WTC11 (cell line): ENCODE measurements around the gene C1orf159.

Source experiments
- CTCF ChIP-seq: fragments of 200-600 bp; IDR thresholded peaks from 2 replicates; pipeline ENCODE4 v1.8.0; 2022; ENCODE audit warnings: antibody characterized with exemption
- E2F4 ChIP-seq: sonication (generic); formaldehyde crosslinking; IDR thresholded peaks from 2 replicates; pipeline ENCODE4 v1.8.1; 2022; ENCODE audit warnings: low read depth, mild to moderate bottlenecking, moderate library complexity, missing genetic modification reagents, borderline replicate concordance
- ESRRA ChIP-seq: sonication (generic); formaldehyde crosslinking; IDR thresholded peaks from 2 replicates; pipeline ENCODE4 v1.8.1; 2022; ENCODE audit warnings: mild to moderate bottlenecking, missing genetic modification reagents, borderline replicate concordance
- KAT7 ChIP-seq: sonication (generic); formaldehyde crosslinking; IDR thresholded peaks from 2 replicates; pipeline ENCODE4 v1.8.1; 2023; ENCODE audit warnings: missing genetic modification reagents, mild to moderate bottlenecking, borderline replicate concordance
- MAX ChIP-seq: sonication (generic); formaldehyde crosslinking; IDR thresholded peaks from 2 replicates; pipeline ENCODE4 v1.8.0; 2022; ENCODE audit warnings: mild to moderate bottlenecking, missing genetic modification reagents

GRCh38 chr1:1121611-1122077 lies 5.8 kb upstream of the C1orf159 start:
- TF ChIP-seq CTCF (no peak), E2F4 (CRISPR knock-in tag) (no peak), ESRRA (CRISPR knock-in tag) (no peak), MAX (CRISPR knock-in tag) (no peak), KAT7 (CRISPR knock-in tag) (no peak)
